GM21367 (cell line): ENCODE measurements around the gene CADPS.
"Not testable (repeated sequence)": the region's sequence is repeated elsewhere in the genome, so short reads cannot be mapped to it uniquely, and the experiment has no call there.

Experiments
- ATAC-seq: cut with Tn5 transposase; IDR thresholded peaks from one replicate; pipeline ENCODE4 v1.9.1; 2021; ENCODE audit not compliant: unreplicated experiment

Gene CADPS

GRCh38 chr3:62602987-62603386 is 272.2 kb downstream of the CADPS start:
- ATAC-seq, result no peak

GRCh38 chr3:62602129-62602770 is 273.0 kb downstream of the CADPS start:
- no peak for ATAC-seq

GRCh38 chr3:62601238-62602070 is 273.8 kb downstream of the CADPS start:
- no peak for ATAC-seq

- ATAC-seq, result no peak
These were observed 275.2 kb downstream of the CADPS start for GRCh38 chr3:62600033-62600432.

GRCh38 chr3:62597491-62597890 is 277.7 kb downstream of the CADPS start:
- ATAC-seq, result no peak

- no peak for ATAC-seq
These were observed 282.8 kb downstream of the CADPS start for GRCh38 chr3:62592408-62592807.

GRCh38 chr3:62589078-62589477 is 286.1 kb downstream of the CADPS start:
- ATAC-seq, result no peak

- no peak for ATAC-seq
These were observed 287.6 kb downstream of the CADPS start for GRCh38 chr3:62587579-62588031.

GRCh38 chr3:62587169-62587568 is 288.0 kb downstream of the CADPS start:
- no peak for ATAC-seq

GRCh38 chr3:62586356-62586755 is 288.9 kb downstream of the CADPS start:
- ATAC-seq, result no peak

GRCh38 chr3:62585861-62586260 is 289.4 kb downstream of the CADPS start:
- ATAC-seq, result no peak

GRCh38 chr3:62584636-62585035 is 290.6 kb downstream of the CADPS start:
- no peak for ATAC-seq

GRCh38 chr3:62582495-62583172 is 292.6 kb downstream of the CADPS start:
- no peak for ATAC-seq

- ATAC-seq, result not testable (repeated sequence)
These were observed 294.7 kb downstream of the CADPS start for GRCh38 chr3:62580485-62580884.

- no peak for ATAC-seq
These were observed 298.1 kb downstream of the CADPS start for GRCh38 chr3:62577153-62577552.

- no peak for ATAC-seq
These were observed 300.8 kb downstream of the CADPS start for GRCh38 chr3:62574266-62574898.

GRCh38 chr3:62571916-62572315 is 303.3 kb downstream of the CADPS start:
- no peak for ATAC-seq

GRCh38 chr3:62570888-62571287 is 304.3 kb downstream of the CADPS start:
- ATAC-seq, result no peak

GRCh38 chr3:62569609-62570008 is 305.6 kb downstream of the CADPS start:
- ATAC-seq, result no peak

- no peak for ATAC-seq
These were observed 307.9 kb downstream of the CADPS start for GRCh38 chr3:62567097-62568021.
